Neural cell (in vitro differentiated cells): ENCODE measurements around the gene PDE6A. TPM values are rescaled to one million over a fixed set of nuclear protein-coding genes. Genes with fewer than 3 reads are reported as not detected.

Experiments used
- H2AFZ ChIP-seq: fragments of 200-600, 300-800 bp; sonication (generic), shearing (Covaris generic); 2 replicates; pipeline ENCODE4 v1.6.0; 2014; ENCODE audit warnings: low read depth, mild to moderate bottlenecking, antibody characterized with exemption, low read length, moderate library complexity
- H3F3A ChIP-seq: fragments of 200-600 bp; shearing (Covaris generic); 2 replicates; pipeline ENCODE4 v1.6.1; 2016; ENCODE audit warnings: mild to moderate bottlenecking, moderate library complexity, mixed read lengths, antibody characterized with exemption, low read length; ENCODE audit not compliant: insufficient read depth, poor library complexity, severe bottlenecking
- H3K27ac ChIP-seq: fragments of 200-600, 300-800 bp; sonication (generic), shearing (Covaris generic); 2 replicates; pipeline ENCODE4 v1.5.1; 2014; ENCODE audit warnings: mild to moderate bottlenecking, low read length, moderate library complexity
- H3K27me3 ChIP-seq: fragments of 300-800, 200-600 bp; sonication (generic), shearing (Covaris generic); 2 replicates; pipeline ENCODE4 v1.6.0; 2014; ENCODE audit warnings: mild to moderate bottlenecking, low read depth, low read length, moderate library complexity; ENCODE audit not compliant: insufficient read depth
- H3K36me3 ChIP-seq: fragments of 300-800, 200-600 bp; sonication (generic), shearing (Covaris generic); 2 replicates; pipeline ENCODE4 v1.5.1; 2014; ENCODE audit warnings: mild to moderate bottlenecking, antibody characterized with exemption, low read length, moderate library complexity; ENCODE audit not compliant: insufficient read depth
- H3K4me2 ChIP-seq: fragments of 300-800, 200-600 bp; sonication (generic), shearing (Covaris generic); 2 replicates; pipeline ENCODE4 v1.6.0; 2014; ENCODE audit warnings: mild to moderate bottlenecking, low read length
- H3K4me3 ChIP-seq: fragments of 300-800, 200-600 bp; sonication (generic), shearing (Covaris generic); 2 replicates; pipeline ENCODE4 v1.5.1; 2014; ENCODE audit warnings: mild to moderate bottlenecking, low read length, moderate library complexity
- H3K79me2 ChIP-seq: fragments of 200-600 bp; shearing (Covaris generic); replicated peaks from 2 replicates; pipeline ENCODE4 v1.6.0; 2014; ENCODE audit warnings: mild to moderate bottlenecking, low read length, moderate library complexity; ENCODE audit not compliant: insufficient read depth
- H3K9ac ChIP-seq: fragments of 300-800, 200-600 bp; sonication (generic), shearing (Covaris generic); 2 replicates; pipeline ENCODE4 v1.6.1; 2016; ENCODE audit warnings: mild to moderate bottlenecking, low read length, mixed read lengths
- H3K9me2 ChIP-seq: fragments of 200-600 bp; shearing (Covaris generic); 2 replicates; pipeline ENCODE4 v1.6.1; 2016; ENCODE audit warnings: mild to moderate bottlenecking, low read length, mixed read lengths; ENCODE audit not compliant: insufficient read depth
- H3K9me3 ChIP-seq: fragments of 200-600, 300-800 bp; sonication (generic), shearing (Covaris generic); 2 replicates; pipeline ENCODE4 v1.6.1; 2016; ENCODE audit warnings: mild to moderate bottlenecking, mixed run types, low read length, moderate library complexity, mixed read lengths
- H4K20me1 ChIP-seq: fragments of 200-600 bp; shearing (Covaris generic); 2 replicates; pipeline ENCODE4 v1.6.1; 2016; ENCODE audit warnings: mild to moderate bottlenecking, mixed run types; ENCODE audit not compliant: insufficient read depth
- EP300 ChIP-seq: fragments of 450-650 bp; conservative IDR thresholded peaks from 2 replicates; pipeline ENCODE4 v1.6.1; 2014; ENCODE audit warnings: antibody characterized with exemption, mild to moderate bottlenecking, moderate library complexity; ENCODE audit not compliant: poor library complexity, severe bottlenecking
- EZH2 ChIP-seq: fragments of 200-600, 300-800 bp; shearing (Covaris generic), sonication (generic); IDR thresholded peaks from 2 replicates; pipeline ENCODE4 v1.6.1; 2014; ENCODE audit warnings: antibody characterized with exemption, low read length, borderline replicate concordance, mild to moderate bottlenecking; ENCODE audit not compliant: insufficient read depth, poor library complexity, severe bottlenecking
- MXI1 ChIP-seq: fragments of 450-650 bp; conservative IDR thresholded peaks from 2 replicates; pipeline ENCODE4 v1.6.1; 2014; ENCODE audit warnings: antibody characterized with exemption, mild to moderate bottlenecking; ENCODE audit not compliant: poor library complexity, severe bottlenecking
- POLR2AphosphoS5 ChIP-seq: IDR thresholded peaks from 2 replicates; pipeline ENCODE4 v1.6.1; 2012
- RAD21 ChIP-seq: fragments of 450-650 bp; conservative IDR thresholded peaks from 2 replicates; pipeline ENCODE4 v1.6.1; 2014; ENCODE audit warnings: antibody characterized with exemption, mild to moderate bottlenecking, moderate library complexity
- REST ChIP-seq: IDR thresholded peaks from 2 replicates; pipeline ENCODE4 v1.6.1; 2012; ENCODE audit warnings: borderline replicate concordance
- SMC3 ChIP-seq: fragments of 450-650 bp; conservative IDR thresholded peaks from 2 replicates; pipeline ENCODE4 v1.6.1; 2014; ENCODE audit warnings: antibody characterized with exemption, mild to moderate bottlenecking, moderate library complexity; ENCODE audit not compliant: poor library complexity
- TAF1 ChIP-seq: IDR thresholded peaks from 2 replicates; pipeline ENCODE4 v1.6.1; 2012; ENCODE audit warnings: low read depth
- polyA plus RNA-seq: library from polyadenylated mRNA; depleted of rRNA; stranded (reverse); fragments of >200 nt; gene quantifications from 2 replicates; pipeline ENCODE4 v1.2.3, GENCODE V29; 2014
- TF ChIP-seq, protein P1 (sequence below): fragments of 450-650 bp; IDR thresholded peaks from 2 replicates; pipeline ENCODE4 v1.5.1; 2014; ENCODE audit warnings: antibody characterized with exemption, mild to moderate bottlenecking, moderate library complexity; ENCODE audit not compliant: poor library complexity, severe bottlenecking

Gene PDE6A
- polyA plus RNA-seq, 1 donor from 2014 or later, result not detected

- H3K4me2 ChIP-seq, result no peak overlapping the region
- H3K27ac ChIP-seq, result no peak overlapping the region
- no peaks in the 10 kb centered on the region for H3F3A ChIP-seq
- H3K36me3 ChIP-seq, result no peaks in the 10 kb centered on the region
- H3K79me2 ChIP-seq, result no peaks in the 10 kb centered on the region
- no peaks in the 10 kb centered on the region for H4K20me1 ChIP-seq
- H3K4me3 ChIP-seq, result no peak overlapping the region
- no peak overlapping the region for H3K9ac ChIP-seq
- H2AFZ ChIP-seq, result no peak overlapping the region
- H3K27me3 ChIP-seq, result no peaks in the 10 kb centered on the region
- TF ChIP-seq SMC3 (no peak), MXI1 (no peak), EZH2 (no peak), EP300 (no peak), RAD21 (no peak), REST (no peak), TAF1 (no peak), POLR2AphosphoS5 (no peak)
- TF ChIP-seq, protein P1, sequence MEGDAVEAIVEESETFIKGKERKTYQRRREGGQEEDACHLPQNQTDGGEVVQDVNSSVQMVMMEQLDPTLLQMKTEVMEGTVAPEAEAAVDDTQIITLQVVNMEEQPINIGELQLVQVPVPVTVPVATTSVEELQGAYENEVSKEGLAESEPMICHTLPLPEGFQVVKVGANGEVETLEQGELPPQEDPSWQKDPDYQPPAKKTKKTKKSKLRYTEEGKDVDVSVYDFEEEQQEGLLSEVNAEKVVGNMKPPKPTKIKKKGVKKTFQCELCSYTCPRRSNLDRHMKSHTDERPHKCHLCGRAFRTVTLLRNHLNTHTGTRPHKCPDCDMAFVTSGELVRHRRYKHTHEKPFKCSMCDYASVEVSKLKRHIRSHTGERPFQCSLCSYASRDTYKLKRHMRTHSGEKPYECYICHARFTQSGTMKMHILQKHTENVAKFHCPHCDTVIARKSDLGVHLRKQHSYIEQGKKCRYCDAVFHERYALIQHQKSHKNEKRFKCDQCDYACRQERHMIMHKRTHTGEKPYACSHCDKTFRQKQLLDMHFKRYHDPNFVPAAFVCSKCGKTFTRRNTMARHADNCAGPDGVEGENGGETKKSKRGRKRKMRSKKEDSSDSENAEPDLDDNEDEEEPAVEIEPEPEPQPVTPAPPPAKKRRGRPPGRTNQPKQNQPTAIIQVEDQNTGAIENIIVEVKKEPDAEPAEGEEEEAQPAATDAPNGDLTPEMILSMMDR, result no peak
- H3K9me2 ChIP-seq, result no peaks in the 10 kb centered on the region
- H3K9me3 ChIP-seq, result no peaks in the 10 kb centered on the region
Observed at GRCh38 chr5:149966946-149967345, 22.4 kb upstream of the PDE6A start.

GRCh38 chr5:149963729-149964128, 19.1 kb upstream of the PDE6A start:
- Histone ChIP-seq H3K79me2 (no peaks in the 10 kb centered on the region), H3K4me2 (no peak overlapping the region), H4K20me1 (no peaks in the 10 kb centered on the region), H3K9me3 (no peaks in the 10 kb centered on the region), H3F3A (peaks cover 6% of the 10 kb centered on the region), H3K9ac (no peak overlapping the region), H3K27ac (no peak overlapping the region), H3K36me3 (no peaks in the 10 kb centered on the region), H3K27me3 (no peaks in the 10 kb centered on the region), H2AFZ (no peak overlapping the region), H3K4me3 (no peak overlapping the region), H3K9me2 (no peaks in the 10 kb centered on the region)
- TF ChIP-seq REST, result no peak
- no peak for TF ChIP-seq TAF1
- TF ChIP-seq RAD21, result no peak
- TF ChIP-seq EP300, result no peak
- no peak for TF ChIP-seq SMC3
- no peak for TF ChIP-seq POLR2AphosphoS5
- TF ChIP-seq MXI1, result no peak
- TF ChIP-seq, protein P1, result no peak
- TF ChIP-seq EZH2, result no peak
